SK-N-SH treated with all-trans-retinoic acid at 6 μM for 48 hours (cell line): ENCODE results near the gene DHCR7.

Experiments used
- ARNTL ChIP-seq: fragments of 450-650 bp; formaldehyde crosslinking; IDR thresholded peaks from 2 replicates; pipeline ENCODE4 v1.5.0; 2020; ENCODE audit warnings: low read depth, mild to moderate bottlenecking, moderate library complexity, borderline replicate concordance
- ISL1 ChIP-seq: fragments of 250-450 bp; sonication (Bioruptor Pico); IDR thresholded peaks from 2 replicates; pipeline ENCODE4 v2.1.2; 2022; ENCODE audit warnings: mild to moderate bottlenecking, moderate library complexity
- RARB ChIP-seq: fragments of 250-450 bp; sonication (Bioruptor Pico); IDR thresholded peaks from 2 replicates; pipeline ENCODE4 v1.8.0; 2021; ENCODE audit warnings: mild to moderate bottlenecking, moderate library complexity
- SNAI2 ChIP-seq: fragments of 250-450 bp; sonication (Bioruptor Pico); IDR thresholded peaks from 2 replicates; pipeline ENCODE4 v1.5.0; 2020; ENCODE audit warnings: mild to moderate bottlenecking, moderate library complexity
- TCF4 ChIP-seq: fragments of 250-450 bp; sonication (Bioruptor Pico); IDR thresholded peaks from 2 replicates; pipeline ENCODE4 v1.8.0; 2021; ENCODE audit warnings: mild to moderate bottlenecking, moderate library complexity, borderline replicate concordance
- ZC3H10 ChIP-seq: fragments of 250-450 bp; sonication (Bioruptor Pico); IDR thresholded peaks from 2 replicates; pipeline ENCODE4 v1.5.1; 2021; ENCODE audit warnings: mild to moderate bottlenecking, moderate library complexity
- ZFP3 ChIP-seq: fragments of 250-450 bp; sonication (Bioruptor Pico); IDR thresholded peaks from 2 replicates; pipeline ENCODE4 v1.5.0; 2020; ENCODE audit warnings: mild to moderate bottlenecking, moderate library complexity
- ZFP30 ChIP-seq: fragments of 450-650 bp; formaldehyde crosslinking; IDR thresholded peaks from 2 replicates; pipeline ENCODE4 v1.5.0; 2022; ENCODE audit warnings: mild to moderate bottlenecking, moderate library complexity
- TF ChIP-seq, protein P1 (sequence below): fragments of 250-450 bp; sonication (Bioruptor Pico); IDR thresholded peaks from 2 replicates; pipeline ENCODE4 v1.5.1; 2020; ENCODE audit warnings: low read depth, mild to moderate bottlenecking, moderate library complexity
- TF ChIP-seq, protein P2 (sequence below): fragments of 250-450 bp; sonication (Bioruptor Pico); IDR thresholded peaks from 2 replicates; pipeline ENCODE4 v1.5.1; 2021; ENCODE audit warnings: mild to moderate bottlenecking, moderate library complexity
- TF ChIP-seq, protein P3 (sequence below): fragments of 250-450 bp; sonication (Bioruptor Pico); IDR thresholded peaks from 2 replicates; pipeline ENCODE4 v1.8.0; 2020; ENCODE audit warnings: mild to moderate bottlenecking, moderate library complexity, borderline replicate concordance

DNA sequence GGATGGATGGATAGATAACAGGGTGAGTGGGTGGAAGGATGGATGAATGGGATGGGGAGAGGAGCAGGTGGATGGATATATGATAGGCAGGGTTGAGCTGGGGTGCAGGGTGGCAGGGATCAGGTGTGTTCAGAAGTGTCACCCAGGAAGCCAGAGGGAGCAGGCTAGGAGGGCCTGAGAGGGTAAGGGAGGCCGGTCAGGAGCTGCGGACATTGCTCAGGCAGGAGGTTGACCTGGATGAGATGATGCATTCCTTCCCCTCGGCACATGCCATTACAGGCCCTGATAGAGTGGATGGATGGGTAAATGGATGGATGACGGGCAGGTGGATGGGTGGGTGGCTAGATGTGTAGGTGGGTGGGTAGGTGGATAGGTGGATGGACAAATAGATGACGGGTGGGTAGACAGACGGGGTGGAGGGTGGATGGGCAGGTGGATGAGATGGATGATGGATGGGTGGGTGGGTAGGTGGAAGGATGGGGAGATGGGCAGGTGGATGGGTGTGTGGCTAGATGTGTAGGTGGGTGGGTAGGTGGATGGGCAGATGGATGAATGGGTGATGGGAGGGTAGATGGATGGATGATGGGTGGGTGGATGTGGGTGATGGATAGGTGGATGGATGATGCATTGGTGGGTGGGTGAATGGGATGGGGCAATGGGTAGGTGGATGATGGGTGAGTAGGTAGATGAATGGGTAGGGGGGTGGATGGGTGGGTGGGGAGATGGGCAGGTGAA is 8.0 kb downstream of the DHCR7 start:
- no peak for TF ChIP-seq ISL1 (CRISPR knock-in tag)
- no peak for TF ChIP-seq ZFP30 (CRISPR knock-in tag)
- TF ChIP-seq, protein P1, sequence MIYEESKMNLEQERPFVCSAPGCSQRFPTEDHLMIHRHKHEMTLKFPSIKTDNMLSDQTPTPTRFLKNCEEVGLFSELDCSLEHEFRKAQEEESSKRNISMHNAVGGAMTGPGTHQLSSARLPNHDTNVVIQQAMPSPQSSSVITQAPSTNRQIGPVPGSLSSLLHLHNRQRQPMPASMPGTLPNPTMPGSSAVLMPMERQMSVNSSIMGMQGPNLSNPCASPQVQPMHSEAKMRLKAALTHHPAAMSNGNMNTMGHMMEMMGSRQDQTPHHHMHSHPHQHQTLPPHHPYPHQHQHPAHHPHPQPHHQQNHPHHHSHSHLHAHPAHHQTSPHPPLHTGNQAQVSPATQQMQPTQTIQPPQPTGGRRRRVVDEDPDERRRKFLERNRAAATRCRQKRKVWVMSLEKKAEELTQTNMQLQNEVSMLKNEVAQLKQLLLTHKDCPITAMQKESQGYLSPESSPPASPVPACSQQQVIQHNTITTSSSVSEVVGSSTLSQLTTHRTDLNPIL: no peak
- no peak for TF ChIP-seq ARNTL (CRISPR knock-in tag)
- TF ChIP-seq SNAI2 (CRISPR knock-in tag): no peak
- no peak for TF ChIP-seq ZC3H10 (CRISPR knock-in tag)
- TF ChIP-seq, protein P2, sequence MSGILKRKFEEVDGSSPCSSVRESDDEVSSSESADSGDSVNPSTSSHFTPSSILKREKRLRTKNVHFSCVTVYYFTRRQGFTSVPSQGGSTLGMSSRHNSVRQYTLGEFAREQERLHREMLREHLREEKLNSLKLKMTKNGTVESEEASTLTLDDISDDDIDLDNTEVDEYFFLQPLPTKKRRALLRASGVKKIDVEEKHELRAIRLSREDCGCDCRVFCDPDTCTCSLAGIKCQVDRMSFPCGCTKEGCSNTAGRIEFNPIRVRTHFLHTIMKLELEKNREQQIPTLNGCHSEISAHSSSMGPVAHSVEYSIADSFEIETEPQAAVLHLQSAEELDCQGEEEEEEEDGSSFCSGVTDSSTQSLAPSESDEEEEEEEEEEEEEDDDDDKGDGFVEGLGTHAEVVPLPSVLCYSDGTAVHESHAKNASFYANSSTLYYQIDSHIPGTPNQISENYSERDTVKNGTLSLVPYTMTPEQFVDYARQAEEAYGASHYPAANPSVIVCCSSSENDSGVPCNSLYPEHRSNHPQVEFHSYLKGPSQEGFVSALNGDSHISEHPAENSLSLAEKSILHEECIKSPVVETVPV (CRISPR knock-in tag): no peak
- TF ChIP-seq ZFP3: no peak
- TF ChIP-seq, protein P3, sequence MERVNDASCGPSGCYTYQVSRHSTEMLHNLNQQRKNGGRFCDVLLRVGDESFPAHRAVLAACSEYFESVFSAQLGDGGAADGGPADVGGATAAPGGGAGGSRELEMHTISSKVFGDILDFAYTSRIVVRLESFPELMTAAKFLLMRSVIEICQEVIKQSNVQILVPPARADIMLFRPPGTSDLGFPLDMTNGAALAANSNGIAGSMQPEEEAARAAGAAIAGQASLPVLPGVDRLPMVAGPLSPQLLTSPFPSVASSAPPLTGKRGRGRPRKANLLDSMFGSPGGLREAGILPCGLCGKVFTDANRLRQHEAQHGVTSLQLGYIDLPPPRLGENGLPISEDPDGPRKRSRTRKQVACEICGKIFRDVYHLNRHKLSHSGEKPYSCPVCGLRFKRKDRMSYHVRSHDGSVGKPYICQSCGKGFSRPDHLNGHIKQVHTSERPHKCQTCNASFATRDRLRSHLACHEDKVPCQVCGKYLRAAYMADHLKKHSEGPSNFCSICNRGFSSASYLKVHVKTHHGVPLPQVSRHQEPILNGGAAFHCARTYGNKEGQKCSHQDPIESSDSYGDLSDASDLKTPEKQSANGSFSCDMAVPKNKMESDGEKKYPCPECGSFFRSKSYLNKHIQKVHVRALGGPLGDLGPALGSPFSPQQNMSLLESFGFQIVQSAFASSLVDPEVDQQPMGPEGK (CRISPR knock-in tag): no peak
- TF ChIP-seq RARB (CRISPR knock-in tag): no peak
- TF ChIP-seq TCF4 (CRISPR knock-in tag): no peak
